H1 (cell line): ENCODE measurements around the gene DSG4. TPM values are rescaled to one million over a fixed set of nuclear protein-coding genes. Genes with fewer than 3 reads are reported as not detected.

ENCODE experiments used
- HDAC6 ChIP-seq: IDR thresholded peaks from one replicate; pipeline ENCODE4 v1.7.1; 2012; ENCODE audit warnings: low read depth, mild to moderate bottlenecking, inconsistent platforms, low read length, moderate library complexity
- RBBP5 ChIP-seq: IDR thresholded peaks from 2 replicates; pipeline ENCODE4 v1.7.1; 2012; ENCODE audit warnings: low read depth, mild to moderate bottlenecking, inconsistent platforms, low read length, moderate library complexity, borderline replicate concordance
- TAF7 ChIP-seq: optimal IDR thresholded peaks from 2 replicates; pipeline ENCODE3; 2011; ENCODE audit warnings: low read depth, mild to moderate bottlenecking, inconsistent platforms, low read length, moderate library complexity, borderline replicate concordance
- polyA plus RNA-seq, 7 experiments: library from polyadenylated mRNA; depleted of rRNA in 3 of 7; stranded (reverse) in 5 of 7; unstranded in 2 of 7; fragments of >200 nt in 5 of 7; fragments of 200-250 nt in 2 of 7; gene quantifications; 1 replicate in 5 of 7; 2 replicates in 1 of 7; 4 replicates in 1 of 7; pipeline versions ENCODE4 v1.2.1 to v1.2.3, GENCODE V29; 2011 to 2013; ENCODE audit warnings: missing spikeins in 2 of 7, mixed read lengths in 2 of 7
- total RNA-seq: library from RNA; stranded (reverse); fragmentation: NEBNext Ultra II Directional; extraction: Animal tissue kit (Norgen Biotek cat#: 25700); gene quantifications from 2 replicates; pipeline ENCODE4 v1.2.1, GENCODE V29; 2021

The DSG4 gene
- total and polyA plus RNA-seq, 2 of the 8 experiments (the other 6 are each of a cell fraction or from before 2014, with no cell fraction given) = not detected

DNA sequence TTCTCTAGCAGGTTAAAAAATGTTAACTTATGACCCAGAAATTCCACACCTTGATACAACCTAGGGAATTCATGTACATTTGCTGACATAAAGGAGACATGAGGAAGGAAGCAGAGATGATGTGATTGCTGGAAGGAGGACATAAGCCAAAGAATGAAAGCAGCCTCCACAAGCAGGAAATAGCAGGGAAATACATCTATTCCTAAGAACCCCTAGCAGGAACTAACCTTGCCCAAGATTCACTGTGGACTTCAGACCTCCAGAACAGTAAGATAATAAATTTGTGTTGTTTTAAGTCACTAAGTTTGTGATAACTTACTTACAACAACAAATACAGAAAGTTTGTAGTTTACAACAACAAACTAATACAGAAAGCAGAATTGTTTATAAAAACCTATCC is 4.6 kb upstream of the DSG4 start (continued):
- TF ChIP-seq RBBP5 (no peak), TAF7 (no peak), HDAC6 (no peak)
